HG03432 (cell line): Measurements from ENCODE around the gene PTH1R.

ENCODE experiments used
- ATAC-seq: cut with Tn5 transposase; IDR thresholded peaks from one replicate; pipeline ENCODE4 v1.9.1; 2021; ENCODE audit warnings: mild to moderate bottlenecking, moderate library complexity; ENCODE audit not compliant: unreplicated experiment

PTH1R gene

DNA sequence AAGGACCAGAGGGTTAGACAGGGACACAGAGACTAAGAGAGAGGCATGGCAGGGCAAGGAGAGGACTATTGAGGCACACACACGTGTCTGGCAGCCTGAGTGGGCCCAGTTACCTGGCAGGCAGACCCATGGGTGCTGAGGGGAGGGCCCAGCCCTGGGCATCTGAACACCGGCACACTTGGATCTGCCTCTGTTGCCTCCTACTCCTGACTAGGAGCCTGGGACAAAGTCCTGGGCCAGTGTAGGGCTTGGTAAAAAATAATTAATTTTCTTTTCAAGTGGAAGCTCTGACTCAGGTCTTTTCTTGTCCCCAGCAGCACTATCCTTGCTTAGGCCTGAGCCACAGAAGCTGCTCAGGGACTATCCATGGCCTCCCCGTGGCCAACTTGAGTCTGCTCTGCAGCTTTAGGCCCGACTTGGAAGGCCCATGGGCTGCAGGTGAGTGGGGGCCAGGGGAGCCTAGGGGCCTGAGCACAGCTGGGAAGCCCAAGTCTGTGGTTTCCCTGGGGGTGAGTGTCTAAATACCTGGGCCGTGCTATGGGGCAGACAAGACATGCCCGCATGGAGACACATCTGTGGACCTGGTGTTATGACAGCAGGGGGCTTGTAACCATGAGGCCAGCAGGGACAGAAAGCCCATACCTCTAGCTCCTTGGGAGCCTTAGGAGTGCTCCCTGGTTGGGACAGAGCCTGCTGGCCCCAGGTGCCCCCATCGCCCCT is at the start of gene PTH1R:
PTH1R (plus strand) TSS at position 316 of the 720 bp plus-strand sequence. CDS start 5,839 bp downstream, outside the sequence.
- no peak for ATAC-seq

DNA sequence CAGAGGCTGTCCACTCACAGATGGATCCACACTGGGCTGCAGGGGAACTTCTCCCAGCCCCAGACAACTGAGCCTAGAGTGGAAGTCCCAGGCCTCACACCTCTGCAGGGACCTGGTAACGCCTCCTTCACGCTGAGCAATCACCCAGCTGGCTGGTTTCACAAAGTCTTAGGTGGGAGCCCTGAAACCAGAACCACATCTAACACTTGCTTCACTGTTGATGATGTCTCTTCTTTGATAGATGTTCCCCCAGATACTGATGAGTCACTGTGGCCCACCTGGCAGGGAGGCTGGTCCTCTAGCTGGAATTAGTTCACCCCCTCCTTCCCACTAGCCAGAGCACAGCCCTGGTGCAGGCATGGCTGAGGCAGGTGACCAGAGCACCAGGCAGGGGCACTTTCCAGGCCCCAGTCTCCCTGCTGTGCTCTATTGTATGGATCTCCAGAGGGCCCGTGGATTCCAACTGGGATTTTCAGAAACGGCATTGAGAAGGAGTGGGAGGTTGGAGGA is 47.8 kb upstream of the PTH1R start:
- ATAC-seq: peak; percentile 85

DNA sequence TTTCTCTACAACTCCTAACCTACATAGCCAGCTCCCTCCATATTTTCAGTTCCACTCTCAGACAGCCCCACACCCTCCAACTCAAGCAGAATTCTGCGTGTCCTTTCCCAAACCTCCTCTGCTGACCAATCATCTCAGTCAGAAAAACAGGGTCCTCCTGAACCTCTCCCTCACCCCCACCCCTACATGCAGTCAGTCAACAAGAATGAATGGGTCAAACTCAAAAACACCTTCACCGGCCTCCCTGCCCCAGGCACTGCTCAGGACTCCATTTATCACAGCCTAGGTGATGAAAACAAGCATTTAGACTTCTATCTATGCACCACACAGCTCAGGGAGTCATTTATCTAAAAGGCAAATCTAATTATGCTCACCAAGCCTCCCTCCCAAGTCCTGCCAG is 46.7 kb upstream of the PTH1R start:
- ATAC-seq: no peak

DNA sequence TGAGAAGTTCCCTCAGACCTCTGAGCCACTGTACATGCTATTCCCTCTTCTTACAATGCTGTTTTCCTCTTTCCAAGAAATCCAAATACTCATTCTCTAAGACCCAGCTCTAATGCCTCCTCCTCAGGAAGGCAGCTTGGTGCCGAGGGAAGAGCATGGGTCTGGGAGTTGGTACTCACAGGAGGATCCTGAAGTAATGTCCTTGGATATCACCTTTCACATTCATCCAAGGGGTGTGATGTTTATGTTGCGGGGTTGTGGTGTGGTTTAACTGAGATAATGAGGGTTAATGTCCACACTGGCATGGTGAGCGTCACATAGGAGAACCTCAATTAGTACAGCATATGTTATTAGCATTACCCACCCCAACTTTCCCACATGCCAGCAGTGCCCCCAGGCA is 46.2 kb upstream of the PTH1R start:
- no peak for ATAC-seq

DNA sequence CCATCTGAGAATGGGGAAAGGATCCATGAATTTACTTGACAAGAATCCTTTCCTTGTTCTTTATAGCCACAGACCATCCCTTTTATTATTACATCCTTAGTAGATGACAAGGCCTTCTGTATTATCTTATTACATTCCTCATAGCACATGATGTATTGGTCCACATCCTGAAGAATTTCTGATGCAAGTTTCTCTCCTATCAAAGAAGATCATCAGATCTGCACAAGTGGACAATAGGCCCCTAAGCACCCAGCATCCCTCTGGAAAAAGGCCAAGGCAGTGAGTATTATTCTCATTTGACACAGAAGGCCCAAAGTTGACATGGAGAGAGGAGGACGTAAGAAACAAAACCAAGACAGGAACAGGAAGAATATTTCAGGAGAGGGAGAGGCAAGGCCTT is 45.7 kb upstream of the PTH1R start:
- no peak for ATAC-seq

DNA sequence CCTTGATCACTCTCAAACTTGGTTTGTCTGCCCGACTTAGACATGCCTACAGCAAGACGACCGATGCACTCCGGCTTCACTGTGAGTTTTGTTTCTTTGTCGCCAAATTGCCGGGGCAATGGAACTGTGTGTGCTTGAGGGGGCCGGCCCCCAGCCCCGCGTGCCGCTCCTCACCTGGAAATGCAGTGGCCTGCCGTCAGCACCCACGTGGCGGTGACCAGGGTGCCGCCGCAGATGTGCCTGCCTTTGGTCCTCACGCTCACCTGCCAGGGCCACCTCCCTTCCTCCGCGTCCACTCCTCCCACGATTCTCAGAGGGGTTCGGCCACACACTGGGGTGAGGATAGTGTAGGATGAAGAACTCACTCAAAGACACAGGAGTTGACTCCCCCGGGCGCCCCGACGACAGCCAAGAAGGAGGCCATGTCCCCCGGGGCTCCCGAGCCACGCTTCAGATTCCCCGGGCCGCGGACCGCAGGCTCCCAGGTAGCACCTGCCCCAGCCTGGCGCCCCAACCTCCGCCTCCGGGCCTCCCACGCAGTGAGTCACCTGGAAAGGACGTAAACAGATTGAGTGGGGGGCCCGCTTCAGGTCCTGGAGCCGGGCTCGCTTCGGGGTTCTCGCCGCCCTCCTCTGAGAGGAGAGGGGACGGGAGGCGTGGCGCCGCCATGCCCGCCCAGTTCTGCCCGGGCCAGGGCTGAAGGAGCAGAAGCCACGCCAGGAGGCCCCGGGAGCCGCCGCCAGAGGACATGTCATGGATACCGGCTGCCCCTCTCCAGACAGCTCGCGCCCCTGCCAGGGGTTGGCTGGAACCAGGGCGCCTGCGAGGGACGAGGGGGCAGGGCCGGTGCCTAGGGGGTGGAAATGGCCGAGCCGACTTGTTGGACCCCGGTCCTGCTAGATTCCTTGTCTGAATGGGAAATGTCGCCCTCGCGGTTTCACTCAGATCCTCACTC is 43.9 kb upstream of the PTH1R start:
- no peak for ATAC-seq

DNA sequence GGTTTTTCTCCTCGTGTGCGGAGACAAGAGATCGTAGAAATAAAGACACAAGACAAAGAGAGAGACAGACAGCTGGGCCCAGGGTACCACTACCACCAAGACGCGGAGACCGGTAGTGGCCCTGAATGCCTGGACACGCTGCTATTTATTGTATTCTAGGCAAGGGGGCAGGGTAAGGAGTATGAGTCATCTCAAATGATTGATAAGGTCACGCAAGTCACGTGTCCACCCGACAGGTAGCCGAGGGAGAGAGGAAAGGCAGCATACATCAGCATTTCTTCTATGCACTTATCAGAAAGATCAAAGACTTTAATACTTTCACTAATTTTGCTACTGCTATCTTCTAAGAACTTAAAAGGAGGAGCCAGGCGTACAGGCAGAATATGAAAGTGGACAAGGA is 42.5 kb upstream of the PTH1R start:
- ATAC-seq: no peak

DNA sequence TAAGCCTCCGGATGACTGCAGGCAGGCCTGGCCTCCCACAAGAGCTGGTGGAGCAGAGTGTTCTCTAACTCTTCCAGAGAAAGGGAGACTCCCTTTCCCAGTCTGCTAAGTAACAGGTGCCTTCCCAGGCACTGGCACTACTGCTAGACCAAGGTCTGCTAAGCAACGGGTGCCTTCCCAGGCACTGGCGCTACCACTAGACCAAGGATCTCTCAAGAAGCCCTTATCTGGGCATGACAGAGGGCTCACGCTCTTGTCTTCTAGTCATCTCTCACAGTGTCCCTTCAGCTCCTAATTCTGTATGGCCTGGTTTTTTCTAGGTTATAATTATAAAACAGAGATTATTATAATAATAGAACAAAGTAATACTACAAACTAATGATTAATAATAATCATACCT is 42.0 kb upstream of the PTH1R start:
- no peak for ATAC-seq

DNA sequence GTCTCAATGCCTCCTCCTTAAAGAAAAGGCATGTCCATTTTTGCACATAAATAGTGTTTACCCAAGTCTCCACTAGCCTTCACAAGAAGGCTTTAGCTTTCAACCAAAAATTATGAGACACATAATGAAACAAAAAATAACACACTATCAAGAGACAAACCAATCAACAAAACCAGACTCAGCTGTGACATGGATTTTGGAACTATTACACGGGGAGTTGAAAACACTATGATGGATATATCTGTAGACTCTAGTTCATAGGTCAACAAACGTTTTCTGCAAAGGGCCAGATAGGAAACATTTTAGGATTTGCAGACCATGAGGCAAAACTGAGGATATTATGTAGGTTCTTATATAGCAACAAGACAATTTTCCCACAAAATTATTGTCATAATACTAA is 39.2 kb upstream of the PTH1R start:
- no peak for ATAC-seq

DNA sequence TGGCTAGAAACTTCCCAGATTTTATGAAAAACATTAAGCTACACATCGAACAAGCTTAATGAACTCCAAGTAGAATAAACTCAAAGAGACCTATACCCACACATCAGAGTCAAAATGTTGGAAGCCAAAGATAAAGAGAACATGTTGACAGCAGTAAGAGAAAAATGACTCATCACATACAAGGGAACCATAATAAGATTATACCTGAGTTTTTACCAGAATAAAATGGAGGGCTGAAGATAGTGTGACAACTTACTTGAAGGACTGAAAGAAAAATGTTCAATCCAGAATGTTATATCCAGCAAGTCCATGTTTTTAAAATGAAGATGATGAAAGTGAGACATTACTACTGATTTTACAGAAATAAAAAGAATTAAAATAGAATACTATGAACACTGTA is 37.0 kb upstream of the PTH1R start:
- ATAC-seq: no peak

DNA sequence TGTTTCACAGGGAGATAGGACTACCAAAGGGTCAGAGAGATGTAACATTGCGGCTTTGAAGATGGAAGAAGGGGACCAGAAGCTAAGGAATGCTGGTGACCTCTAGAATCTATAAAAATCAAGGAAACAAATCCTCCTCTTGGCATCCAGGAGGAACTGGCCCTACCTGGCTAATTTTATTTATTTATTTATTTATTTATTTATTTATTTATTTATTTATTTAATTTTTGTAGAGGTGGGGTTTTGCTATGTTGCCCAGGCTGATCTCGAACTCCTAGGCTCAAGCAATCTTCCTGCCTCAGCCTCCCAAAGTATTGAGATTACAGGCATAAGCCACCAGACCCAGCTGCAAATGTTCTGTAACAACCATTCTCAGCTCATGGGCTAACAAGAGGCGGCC is 34.0 kb upstream of the PTH1R start:
- no peak for ATAC-seq

DNA sequence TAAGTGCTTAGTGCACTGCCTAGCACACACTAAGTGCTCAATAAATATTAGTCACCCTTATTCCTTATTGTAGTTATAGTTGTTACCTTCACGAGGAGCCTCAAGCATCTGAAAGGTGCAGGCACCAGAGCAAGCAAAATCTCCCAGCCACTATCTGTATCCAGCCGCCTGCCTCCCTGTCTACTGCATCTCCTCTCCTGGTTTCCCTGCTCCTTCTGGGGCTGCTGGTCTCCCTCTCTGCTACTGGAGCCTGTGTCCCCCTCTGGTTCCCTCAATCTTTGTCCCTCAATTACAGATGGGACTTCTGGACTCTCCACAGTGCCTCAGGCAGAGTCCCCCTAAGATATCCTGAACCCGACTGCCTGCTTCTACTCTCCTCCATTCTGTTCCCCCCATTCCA is 33.1 kb upstream of the PTH1R start:
- ATAC-seq: no peak

DNA sequence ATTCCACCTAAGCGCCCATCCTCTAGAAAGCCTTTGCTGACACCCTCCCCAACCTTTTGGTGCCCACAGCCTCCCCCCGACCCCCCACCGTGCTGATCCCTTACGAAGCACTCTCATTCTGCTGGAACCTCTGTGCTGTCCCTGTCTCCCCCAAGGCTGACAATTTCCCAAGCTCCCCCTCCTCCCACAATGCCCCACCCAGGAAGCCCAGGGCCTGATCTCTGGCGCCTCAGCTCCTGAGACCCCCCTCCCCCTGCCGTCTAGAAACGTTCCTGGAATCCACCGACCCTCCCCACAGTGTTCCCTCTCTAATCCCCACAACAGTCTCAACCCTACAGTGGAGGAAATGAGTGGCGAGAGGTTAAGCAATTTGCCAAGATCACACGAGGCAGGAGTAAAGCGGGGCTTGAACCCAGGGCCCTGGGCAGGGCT is 32.6 kb upstream of the PTH1R start:
- ATAC-seq: no peak

DNA sequence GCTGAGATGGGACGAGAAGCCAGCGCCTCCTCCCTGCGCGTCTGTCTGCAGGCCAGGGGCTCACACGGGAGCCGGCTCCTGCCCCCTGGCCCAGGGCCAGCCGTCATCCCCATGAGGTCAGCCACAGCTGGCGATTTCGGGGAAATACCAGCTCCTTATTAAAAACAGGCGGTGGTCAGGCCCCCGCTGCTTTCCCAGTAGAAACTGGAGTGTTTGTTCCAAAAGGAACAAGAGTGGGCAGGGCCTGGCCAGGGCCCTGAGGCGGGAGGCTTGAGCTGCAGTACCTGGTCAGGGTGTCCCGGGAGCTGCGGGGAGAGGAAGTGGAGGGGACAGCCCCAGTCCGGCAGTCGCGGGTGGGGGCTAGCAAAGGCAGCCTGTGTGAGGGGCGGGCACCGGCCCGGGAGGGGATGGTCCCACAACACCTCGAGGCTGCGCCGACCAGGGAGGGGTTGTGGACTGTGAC is 32.1 kb upstream of the PTH1R start:
- peak; percentile 59 for ATAC-seq

DNA sequence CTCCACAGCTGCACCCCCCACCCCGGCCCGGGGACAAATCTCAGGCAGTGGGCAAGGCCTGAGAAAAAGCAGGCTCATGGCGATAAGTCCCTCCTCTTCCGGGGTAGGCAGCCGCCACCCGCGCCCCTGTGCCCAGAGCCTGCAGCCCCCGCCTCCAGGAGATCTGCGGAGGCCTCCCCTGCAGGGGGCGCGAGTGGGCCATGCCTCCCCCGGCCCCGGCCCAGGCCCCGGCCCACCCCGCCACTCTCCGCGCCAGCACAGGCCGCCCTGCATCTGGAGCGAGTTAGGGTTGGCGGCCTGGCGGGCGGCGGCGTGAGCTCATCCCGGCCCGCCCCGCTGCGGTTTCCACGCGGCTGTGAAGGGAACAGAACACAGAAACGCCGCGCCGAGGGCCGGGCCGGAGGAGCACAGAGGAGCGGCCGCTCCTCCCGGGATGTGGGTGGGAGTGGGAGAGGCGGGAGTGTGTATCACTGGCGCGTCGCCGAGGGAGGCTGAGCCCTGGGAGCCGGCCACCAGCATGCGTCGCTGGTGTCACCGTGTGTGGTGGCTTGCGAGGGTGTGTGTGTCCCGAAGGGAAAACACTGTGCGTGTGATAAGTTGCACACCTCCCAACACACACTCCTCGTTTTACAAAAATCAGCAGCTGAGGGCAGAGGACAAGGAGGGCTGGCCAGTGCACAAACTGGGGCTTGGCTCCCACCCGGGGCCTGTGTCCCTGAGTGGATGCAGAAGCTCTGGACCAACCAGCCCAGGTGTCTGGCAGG is 31.5 kb upstream of the PTH1R start:
- ATAC-seq: peak; percentile 78

DNA sequence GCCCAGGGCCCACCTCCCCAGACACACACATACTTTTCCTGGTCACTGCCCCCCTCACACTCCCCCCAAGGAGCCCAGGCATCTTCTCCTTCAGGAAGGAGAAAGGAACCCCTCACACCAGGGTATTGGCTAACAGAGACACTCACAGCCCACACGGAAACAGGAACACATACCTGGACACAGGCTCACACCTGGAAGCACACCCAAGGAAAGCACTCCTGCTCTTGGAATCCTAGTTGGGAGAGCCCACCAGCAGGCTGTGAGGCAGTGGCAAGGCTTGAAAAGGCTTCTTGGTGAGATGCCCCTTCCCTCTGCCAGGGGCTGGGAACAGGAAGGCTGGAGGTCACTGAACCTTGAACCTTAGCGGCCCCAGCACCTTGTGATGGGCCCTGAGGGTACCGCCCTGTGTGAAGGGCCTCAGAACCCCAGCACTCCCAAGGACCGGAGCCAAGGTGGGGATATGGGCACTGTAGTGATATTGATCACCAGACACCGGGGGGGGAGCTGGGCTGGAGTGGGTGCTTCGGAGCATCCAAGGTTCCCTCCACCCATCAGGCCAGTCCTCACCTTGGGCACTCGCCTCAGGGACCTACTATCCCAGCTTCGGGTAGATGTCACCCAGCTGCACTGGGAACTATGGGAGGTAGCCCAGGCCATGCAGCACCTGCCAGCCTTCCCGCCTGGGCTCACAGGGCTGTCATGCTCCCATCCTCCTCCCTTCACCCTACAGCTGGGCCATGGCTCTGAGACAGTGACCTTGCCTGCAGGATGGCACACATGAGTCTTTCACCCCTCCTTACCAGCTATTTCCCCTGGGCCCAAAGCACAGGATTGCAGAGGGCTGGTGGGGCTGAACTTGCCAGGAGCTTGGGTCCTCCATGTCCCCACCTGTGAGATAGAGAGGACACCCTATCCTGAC is 30.6 kb upstream of the PTH1R start:
- ATAC-seq: no peak

DNA sequence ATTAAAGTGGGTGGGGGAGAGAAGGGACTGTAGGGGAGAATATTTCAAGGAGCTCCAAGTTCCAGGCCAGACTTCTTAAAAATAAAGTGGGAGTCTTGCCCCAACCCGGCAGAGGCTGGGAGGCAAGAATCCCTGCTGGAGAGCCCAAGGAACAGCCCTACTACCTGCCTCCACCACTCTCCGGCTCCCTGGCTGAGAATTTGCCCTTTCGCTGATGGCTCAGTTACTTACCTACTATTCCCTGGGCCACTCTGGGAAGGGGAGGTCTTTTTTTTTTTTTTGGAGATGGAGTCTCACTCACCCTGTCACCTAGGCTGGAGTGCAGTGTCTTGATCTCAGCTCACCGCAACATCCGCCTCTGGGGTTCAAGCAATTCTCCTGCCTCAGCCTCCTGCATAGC is 29.8 kb upstream of the PTH1R start:
- ATAC-seq: no peak

DNA sequence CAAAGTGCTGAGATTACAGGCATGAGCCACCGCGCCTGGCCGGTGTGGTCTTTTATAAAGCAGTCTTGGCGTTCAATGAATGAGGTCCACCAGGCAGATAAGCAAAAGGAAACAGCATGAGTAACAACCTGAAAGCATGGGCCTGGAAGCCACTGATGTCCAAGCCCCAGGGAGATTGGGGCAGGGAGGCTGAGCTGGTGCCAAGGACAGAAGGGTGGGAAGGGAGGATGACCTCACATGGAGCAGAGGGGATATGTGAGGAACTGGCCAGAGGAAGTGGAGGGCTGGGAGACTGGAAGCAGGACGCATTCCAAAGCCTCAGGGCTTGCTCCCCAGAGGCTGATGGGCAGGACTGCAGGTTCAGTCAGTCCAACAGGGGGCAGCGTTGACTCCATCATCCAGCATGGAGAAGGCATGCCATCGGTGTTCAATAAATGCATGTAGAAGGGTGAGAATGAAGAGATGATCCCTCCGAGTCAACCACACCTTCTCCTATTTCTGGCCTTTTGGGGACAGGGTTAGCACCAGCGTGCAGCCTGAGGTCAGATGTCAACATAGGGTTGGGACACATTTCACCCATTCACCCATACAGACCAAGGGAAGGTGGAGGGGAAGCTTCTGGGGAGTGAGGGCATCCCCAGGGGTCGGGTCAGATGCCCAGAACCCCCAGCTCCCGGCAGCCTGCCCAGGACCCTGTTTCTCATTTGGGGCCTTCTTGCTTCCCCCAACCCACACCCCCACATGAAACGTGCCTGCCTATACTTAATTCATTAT is 29.1 kb upstream of the PTH1R start:
- ATAC-seq: no peak

DNA sequence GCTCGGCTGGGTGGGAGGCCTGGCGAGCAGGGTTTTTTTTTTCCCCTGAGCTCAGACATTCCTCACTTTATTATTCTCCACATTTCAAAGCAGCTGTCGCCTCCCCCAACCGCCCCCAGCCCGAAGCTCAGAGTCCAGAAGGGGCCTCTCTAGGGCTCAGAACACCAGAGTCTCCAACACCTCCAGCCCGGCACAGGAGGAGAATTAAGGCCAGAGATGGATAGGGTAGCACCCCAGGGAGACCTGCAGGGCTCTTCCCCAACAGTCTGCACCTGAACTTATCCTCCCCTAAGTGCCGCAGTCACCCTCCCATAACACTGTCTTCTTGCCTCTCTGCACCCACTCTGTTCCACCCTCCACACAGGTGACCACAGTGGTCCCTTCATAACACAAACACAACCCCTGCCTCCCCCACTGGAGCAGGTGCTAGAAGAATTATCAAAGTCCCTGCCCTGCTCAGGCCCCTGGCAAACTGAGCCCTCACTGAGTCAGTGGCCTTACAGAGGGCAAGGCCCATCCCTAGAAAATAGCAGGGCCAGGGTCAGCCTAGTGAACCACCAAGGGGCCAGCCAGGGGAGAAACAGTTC is 28.4 kb upstream of the PTH1R start:
- ATAC-seq: no peak
